Measurements from ENCODE around the gene MAP3K14. TPM values are rescaled to one million over a fixed set of nuclear protein-coding genes. Genes with fewer than 3 reads are reported as not detected.

Gene MAP3K14
- total RNA-seq (2013), result 11.8 TPM
- 10 to 100 TPM in 1 of 3 donors, 1 to 10 TPM in 2; 1.4 to 29.9 (median 3.8) TPM for polyA plus RNA-seq
- 8.6 and 14.8 TPM in 2 replicates for polyA minus RNA-seq
- total RNA-seq, result 5.3 to 38.8 (median 20.3) reads per million in 11 experiments

DNA sequence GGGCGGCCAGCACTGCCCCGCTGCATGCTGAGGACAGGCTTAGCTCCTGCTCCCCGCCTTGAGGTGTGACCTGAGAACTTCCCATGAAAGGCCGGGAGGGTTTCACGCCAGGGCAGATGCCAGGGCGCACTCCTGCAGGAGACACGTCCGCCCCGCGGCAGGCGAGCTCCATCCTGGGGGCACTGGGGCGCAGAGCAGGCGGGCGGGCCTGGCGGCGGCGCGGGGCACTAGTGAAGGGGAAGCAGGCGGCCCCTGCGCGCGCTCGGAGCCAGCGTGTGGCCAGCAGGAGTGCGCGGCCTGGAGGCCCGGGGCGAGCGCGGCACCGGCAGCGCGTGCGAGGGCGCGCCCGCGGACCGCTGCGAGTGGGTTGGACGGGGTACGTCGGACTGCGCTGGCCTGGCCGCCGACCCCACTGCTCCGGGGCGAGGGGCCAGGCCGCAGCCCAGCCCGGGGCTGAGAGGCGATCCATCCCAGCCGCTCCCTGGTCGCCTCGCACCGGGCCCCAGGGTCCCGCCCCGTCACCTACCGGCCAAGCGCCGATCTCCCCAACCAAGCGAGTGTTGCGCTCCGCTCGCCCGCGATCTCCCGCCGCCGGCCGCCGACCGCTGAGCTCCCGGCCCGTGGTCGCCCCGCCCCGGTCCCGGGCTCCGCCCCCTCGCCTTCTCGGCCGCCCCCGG lies at the start of gene MAP3K14:
Gene MAP3K14 (minus strand): TSS at position 587 of the 677 bp plus-strand sequence. CDS start 26,275 bp downstream, outside the sequence.
- under 1% methylated on average over 83 of the region's 83 CpGs for WGBS (ENCODE audit: insufficient coverage)
- peaks cover 9% of the 10 kb centered on the region for H4K20me1 ChIP-seq (ENCODE audit: insufficient read depth, low read length)
- peak within 1 kb of the TSS; percentile 82 to 90 (median 85) for H3K4me3 ChIP-seq (replicated peaks in 1 of 3; ENCODE audit: low read depth in 2 of 3, low read length in 3 of 3)
- H3K9me3 Mint-ChIP-seq, result peaks cover 0 to 3% (median 0%) of the 10 kb centered on the region in 7 donors
- H3K27me3 ChIP-seq (ENCODE audit: control insufficient read depth in 2 of 2, insufficient read depth in 2 of 2, low read length in 2 of 2), result no peaks in the 10 kb centered on the region
- no peaks in the 10 kb centered on the region for H3K9me3 ChIP-seq (replicated peaks in 1 of 2; ENCODE audit: control insufficient read depth in 1 of 2, insufficient read depth in 1 of 2, low read length in 2 of 2)
- H2AFZ ChIP-seq (ENCODE audit: insufficient read depth, low read depth, low read length, poor library complexity, severe bottlenecking), result peak within 1 kb of the TSS; percentile 88
- peaks cover 68 to 76% of the 10 kb centered on the region in 2 donors for H3K4me1 ChIP-seq (ENCODE audit: control insufficient read depth in 1 of 2, insufficient read depth in 2 of 2, low read length in 2 of 2)
- H3K36me3 Mint-ChIP-seq, result peaks cover 18 to 23% of the 10 kb centered on the region in 2 donors
- peaks cover 0 to 4% (median 1%) of the 10 kb centered on the region in 3 donors for H3K27me3 Mint-ChIP-seq (ENCODE audit: low read depth in 3 of 3)
- peak; percentile 64 to 77 (median 70) for DNase-seq
- TF ChIP-seq, protein P1, sequence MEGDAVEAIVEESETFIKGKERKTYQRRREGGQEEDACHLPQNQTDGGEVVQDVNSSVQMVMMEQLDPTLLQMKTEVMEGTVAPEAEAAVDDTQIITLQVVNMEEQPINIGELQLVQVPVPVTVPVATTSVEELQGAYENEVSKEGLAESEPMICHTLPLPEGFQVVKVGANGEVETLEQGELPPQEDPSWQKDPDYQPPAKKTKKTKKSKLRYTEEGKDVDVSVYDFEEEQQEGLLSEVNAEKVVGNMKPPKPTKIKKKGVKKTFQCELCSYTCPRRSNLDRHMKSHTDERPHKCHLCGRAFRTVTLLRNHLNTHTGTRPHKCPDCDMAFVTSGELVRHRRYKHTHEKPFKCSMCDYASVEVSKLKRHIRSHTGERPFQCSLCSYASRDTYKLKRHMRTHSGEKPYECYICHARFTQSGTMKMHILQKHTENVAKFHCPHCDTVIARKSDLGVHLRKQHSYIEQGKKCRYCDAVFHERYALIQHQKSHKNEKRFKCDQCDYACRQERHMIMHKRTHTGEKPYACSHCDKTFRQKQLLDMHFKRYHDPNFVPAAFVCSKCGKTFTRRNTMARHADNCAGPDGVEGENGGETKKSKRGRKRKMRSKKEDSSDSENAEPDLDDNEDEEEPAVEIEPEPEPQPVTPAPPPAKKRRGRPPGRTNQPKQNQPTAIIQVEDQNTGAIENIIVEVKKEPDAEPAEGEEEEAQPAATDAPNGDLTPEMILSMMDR (IDR thresholded peaks at IDR 0.05), result peak; percentile 18
- H3K9ac ChIP-seq (ENCODE audit: insufficient read depth, low read length, poor library complexity, severe bottlenecking), result peak within 1 kb of the TSS; percentile 77
- H3K27ac ChIP-seq (ENCODE audit: low read depth in 1 of 2, low read length in 2 of 2), result peak within 1 kb of the TSS; percentile 73 to 81
- H3K36me3 ChIP-seq (replicated peaks in 1 of 2; ENCODE audit: control insufficient read depth in 1 of 2, insufficient read depth in 2 of 2, low read length in 2 of 2), result no peaks in the 10 kb centered on the region
- H3K79me2 ChIP-seq (ENCODE audit: insufficient read depth, low read length), result peaks cover 47% of the 10 kb centered on the region
- intact Hi-C loops (cut with micrococcal nuclease), result loop anchor here in 1 of 2 donors (5.0 to 10.0 kb wide), 4 partner anchors 36 to 172 kb away; partner anchors contain the start of gene HEXIM1
- H3K4me2 ChIP-seq (replicated peaks; ENCODE audit: extremely low read depth, low read length, poor library complexity, severe bottlenecking), result peak within 1 kb of the TSS; percentile 87
- peak within 1 kb of the TSS; percentile 93 to 95 for H3K4me3 Mint-ChIP-seq
- peaks cover 67% of the 10 kb centered on the region for H3K4me1 Mint-ChIP-seq
- peak within 1 kb of the TSS; percentile 93 to 98 (median 96) for H3K27ac Mint-ChIP-seq

DNA sequence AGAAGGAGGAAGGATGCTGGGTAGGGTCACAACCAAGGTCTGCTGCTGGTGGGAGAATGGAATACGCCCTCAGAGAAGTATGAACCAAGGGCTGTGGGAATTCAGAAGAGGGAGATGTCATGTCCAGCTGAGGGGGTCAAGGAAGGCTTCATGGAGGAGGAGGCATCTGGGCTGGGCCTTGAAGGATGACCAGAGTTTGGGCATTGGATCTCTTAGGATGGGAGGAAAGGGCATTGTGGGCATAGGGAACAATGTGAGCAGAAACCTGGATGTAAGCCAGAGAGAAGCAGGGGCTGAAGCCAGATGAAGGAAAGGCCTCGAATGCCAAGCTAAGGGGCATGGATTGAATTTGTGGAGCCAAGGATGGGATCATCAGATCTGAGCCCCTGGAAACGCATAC lies 49.2 kb upstream of the MAP3K14 start:
- DNase-seq, result no peak
- no peak overlapping the region for H3K4me2 ChIP-seq (replicated peaks; ENCODE audit: extremely low read depth, low read length, poor library complexity, severe bottlenecking)
- no peaks in the 10 kb centered on the region for H3K36me3 ChIP-seq (replicated peaks in 1 of 2; ENCODE audit: control insufficient read depth in 1 of 2, insufficient read depth in 2 of 2, low read length in 2 of 2)
- H3K79me2 ChIP-seq (ENCODE audit: insufficient read depth, low read length), result no peaks in the 10 kb centered on the region
- no peak overlapping the region for H3K27ac ChIP-seq (ENCODE audit: low read depth in 1 of 2, low read length in 2 of 2)
- peaks cover 10% of the 10 kb centered on the region for H3K4me1 Mint-ChIP-seq
- H3K9me3 ChIP-seq (replicated peaks in 1 of 2; ENCODE audit: control insufficient read depth in 1 of 2, insufficient read depth in 1 of 2, low read length in 2 of 2), result no peaks in the 10 kb centered on the region
- no peaks in the 10 kb centered on the region for H4K20me1 ChIP-seq (ENCODE audit: insufficient read depth, low read length)
- no peaks in the 10 kb centered on the region for H3K27me3 ChIP-seq (ENCODE audit: control insufficient read depth in 2 of 2, insufficient read depth in 2 of 2, low read length in 2 of 2)
- 100% methylated on average over 1 of the region's 3 CpGs for WGBS (ENCODE audit: insufficient coverage)
- TF ChIP-seq, protein P1 (IDR thresholded peaks at IDR 0.05), result no peak
- H3K36me3 Mint-ChIP-seq, result no peaks in the 10 kb centered on the region
- H3K27me3 Mint-ChIP-seq (ENCODE audit: low read depth in 3 of 3), result peaks cover 12 to 27% (median 24%) of the 10 kb centered on the region in 3 donors
- no peak overlapping the region for H3K9ac ChIP-seq (ENCODE audit: insufficient read depth, low read length, poor library complexity, severe bottlenecking)
- intact Hi-C loops (cut with micrococcal nuclease), result no loop called here
- H3K4me1 ChIP-seq (ENCODE audit: control insufficient read depth in 1 of 2, insufficient read depth in 2 of 2, low read length in 2 of 2), result peaks cover 6 to 7% of the 10 kb centered on the region in 2 donors
- H3K9me3 Mint-ChIP-seq, result peaks cover 0 to 10% (median 5%) of the 10 kb centered on the region in 7 donors
- no peak overlapping the region for H3K27ac Mint-ChIP-seq
- H2AFZ ChIP-seq (ENCODE audit: insufficient read depth, low read depth, low read length, poor library complexity, severe bottlenecking), result no peak overlapping the region
- H3K4me3 Mint-ChIP-seq, result no peak overlapping the region
- H3K4me3 ChIP-seq (replicated peaks in 1 of 3; ENCODE audit: low read depth in 2 of 3, low read length in 3 of 3), result no peak overlapping the region
